HG03159 (cell line): Measurements from ENCODE around the gene OTUB1.

Source experiments
- ATAC-seq: cut with Tn5 transposase; IDR thresholded peaks from one replicate; pipeline ENCODE4 v1.9.1; 2021; ENCODE audit warnings: mild to moderate bottlenecking, moderate library complexity; ENCODE audit not compliant: unreplicated experiment

OTUB1 gene

DNA sequence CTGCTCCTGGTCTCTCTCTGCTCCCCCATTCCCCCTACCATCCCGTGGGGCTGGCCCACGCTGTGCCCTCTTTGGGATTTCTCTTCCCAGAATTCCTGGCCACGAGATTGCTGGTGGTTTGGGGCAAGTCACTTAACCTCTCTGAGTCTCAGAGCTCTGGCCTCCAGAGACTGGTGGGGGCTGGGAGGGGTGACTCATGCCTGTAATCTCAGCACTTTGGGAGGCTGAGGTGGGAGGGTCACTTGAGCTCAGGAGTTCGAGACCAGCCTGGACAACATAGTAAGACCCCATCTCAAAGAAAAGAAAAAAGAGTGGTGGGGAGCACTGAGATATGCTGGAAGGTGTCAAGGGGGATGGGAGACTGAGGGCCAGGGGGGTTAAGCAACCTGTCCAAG lies 18.3 kb downstream of the OTUB1 start:
- no peak for ATAC-seq

DNA sequence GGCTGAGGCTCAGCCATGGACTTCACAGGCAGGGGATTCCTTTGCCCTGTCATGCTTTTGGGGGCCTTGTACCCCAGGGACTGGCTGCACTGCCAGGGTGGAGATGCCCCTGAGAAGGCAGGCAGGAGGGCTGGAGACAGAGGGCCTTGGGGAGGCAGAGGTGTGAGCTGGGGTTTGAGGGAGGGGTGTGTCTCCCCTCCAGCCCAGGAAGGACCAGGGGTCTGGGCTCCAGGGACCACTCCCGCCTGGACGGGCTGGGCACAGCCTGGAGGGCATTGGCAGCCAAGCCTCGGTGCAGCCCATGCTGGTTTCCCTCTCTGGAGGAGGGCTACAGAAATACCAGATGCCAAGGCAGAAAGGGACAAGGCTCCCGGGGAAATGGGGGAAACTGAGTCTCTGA lies 19.5 kb downstream of the OTUB1 start:
- ATAC-seq, result no peak

DNA sequence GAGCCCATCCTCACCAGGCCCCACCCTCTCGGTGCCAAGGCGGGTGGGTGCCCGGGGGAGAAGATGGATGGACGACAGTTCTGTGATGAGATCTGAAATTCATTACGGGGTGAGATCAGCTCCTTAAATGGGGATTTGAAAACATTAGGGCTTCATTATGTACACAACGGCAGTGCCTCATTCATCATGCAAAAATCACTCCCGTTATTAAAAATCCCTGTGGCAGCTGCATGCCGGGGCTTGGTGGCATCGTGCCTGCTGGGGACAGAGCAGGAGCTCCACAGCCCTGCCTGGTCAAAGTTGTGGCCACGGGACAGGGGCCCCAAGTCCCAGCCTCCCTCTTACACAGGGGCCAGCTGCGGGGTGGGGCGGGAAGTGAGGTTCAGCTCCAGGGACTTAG lies 20.2 kb downstream of the OTUB1 start:
- no peak for ATAC-seq

DNA sequence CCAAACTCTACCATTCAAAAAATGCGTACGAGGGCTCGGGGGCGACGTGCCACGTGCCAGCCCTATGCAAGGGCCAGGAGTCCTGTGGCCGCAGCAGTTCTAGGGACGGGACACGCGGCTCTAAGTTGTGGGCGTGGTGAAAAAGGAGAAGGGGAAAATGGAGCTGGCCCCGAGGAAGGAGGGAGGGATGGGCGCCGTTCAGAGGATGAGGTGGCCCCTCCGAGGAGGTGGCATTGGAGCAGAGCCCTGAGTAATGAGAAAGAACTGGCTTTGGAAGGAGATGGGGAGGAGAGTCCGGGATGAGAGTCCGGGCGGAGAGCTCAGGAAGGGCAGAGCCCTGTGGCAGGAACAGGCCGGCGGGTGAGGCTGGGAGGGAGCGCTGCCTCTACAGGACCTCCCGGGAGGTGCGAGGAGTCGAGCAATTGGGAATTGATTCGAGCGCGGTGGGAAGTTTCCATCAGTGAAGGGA lies 21.0 kb downstream of the OTUB1 start:
- no peak for ATAC-seq

DNA sequence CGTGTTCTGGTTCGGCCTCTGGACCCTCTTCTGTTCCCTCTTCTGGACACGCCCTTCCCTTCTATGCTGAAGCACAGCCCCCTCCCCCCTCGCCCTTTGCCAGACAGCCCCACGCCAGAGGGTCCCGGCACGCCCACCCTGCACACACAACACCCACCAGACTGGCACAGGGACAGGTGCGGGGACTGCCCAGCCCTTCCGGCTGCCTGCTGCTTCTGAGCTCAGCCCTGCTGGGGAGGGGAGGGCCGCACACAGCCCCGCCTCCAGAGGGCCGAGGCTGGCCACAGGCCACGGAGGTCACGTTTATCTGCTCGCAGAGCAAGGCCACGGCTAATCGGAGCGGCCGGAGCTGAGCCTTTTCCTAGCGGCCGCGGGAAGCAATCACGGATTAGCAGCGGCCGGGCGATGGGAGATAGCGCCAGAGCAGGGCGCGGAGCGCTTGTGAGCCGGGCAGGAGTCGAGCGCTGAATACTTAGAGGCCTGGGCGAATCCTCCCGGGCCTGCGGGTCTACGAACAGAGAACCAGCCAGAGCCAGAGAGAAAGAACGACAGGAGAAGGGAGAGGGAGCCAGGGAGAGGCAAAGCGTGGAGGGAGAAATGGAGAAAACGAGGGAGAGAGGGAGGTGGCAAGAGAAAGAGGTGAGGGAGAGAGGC lies 21.5 kb downstream of the OTUB1 start:
- no peak for ATAC-seq

DNA sequence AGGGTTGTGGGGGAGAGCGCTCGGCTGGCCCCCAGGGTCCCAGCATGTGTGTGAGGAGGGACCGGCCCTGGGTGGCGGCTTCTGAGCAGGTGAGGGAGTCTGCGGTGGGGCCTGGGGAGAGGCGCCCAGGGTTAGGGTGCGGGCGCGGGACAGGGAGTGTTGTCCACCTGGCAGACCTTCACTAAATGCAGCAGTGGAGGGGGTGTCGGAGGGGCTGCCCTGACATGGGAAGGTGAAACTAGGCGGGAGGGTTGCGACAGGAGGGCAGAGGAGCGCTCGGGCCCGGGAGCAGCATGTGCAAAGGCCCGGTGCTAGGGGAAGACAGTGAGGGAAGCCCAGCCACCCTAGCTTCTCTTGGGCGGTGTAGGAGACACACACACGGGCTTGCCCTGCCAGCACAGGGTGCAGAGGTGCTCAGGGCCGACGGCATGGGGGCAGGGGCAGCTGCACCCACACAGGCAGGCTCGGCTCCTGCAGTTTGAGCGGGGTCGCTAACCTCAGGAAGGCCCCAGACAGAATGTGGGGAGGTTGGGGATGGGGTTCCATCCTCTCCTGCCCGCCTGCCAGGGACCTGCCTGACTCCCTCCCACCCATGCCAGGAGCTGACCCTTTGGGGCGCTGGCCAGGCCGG lies 22.2 kb downstream of the OTUB1 start:
- no peak for ATAC-seq

DNA sequence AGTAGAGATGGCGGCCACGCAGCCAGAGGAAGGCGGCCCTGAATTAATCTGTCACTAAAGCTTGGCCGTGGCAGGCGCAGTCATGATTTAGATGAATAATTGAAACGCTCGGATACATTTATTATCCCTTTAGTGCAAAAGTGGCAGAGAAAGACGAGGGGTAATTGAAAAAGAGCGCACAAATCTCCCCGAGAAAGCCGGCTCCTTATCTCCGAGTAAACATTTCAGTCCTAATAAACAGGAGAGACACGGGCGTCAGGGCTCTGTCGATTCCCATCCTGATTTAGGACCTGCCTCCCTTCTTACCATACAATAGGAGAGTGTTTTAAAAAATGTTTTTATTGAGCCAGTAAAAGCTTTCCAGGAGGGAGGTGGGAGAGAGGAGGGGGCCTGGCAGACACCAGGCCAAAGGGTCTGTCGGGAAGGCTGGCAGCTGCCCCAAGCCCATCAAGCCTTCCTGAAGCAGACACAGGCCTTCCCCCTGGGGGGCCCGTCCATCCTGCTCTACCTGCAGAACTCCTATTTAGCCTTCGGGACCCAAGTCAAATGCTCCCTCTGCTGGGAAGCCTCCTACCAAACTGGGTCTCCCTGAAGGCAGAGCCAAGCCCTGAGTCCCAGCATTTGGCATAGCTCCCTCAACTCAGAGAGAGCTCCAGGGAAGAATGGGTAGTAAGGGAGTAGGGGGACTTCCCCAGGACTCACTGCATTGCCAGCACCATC lies 22.8 kb downstream of the OTUB1 start:
- ATAC-seq, result no peak

DNA sequence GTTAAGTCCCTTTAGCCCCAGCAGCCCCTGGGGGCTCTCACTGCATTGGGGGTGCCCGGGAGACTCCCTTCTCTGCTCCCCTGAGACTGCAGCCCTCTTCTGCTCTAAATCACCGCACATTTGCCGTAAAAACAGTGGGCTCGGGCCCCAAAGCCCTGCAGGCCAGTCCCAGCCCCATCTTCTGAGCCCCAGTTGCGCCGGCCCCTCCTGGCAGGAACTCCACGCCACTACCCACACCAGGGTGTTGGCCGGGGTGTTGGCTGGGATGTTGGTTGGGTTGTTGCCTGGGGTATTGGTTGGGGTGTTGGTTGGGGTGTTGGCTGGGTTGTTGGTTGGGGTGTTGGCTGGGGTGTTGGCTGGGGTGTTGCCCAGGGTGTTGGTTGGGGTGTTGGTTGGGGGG lies 23.5 kb downstream of the OTUB1 start:
- no peak for ATAC-seq

DNA sequence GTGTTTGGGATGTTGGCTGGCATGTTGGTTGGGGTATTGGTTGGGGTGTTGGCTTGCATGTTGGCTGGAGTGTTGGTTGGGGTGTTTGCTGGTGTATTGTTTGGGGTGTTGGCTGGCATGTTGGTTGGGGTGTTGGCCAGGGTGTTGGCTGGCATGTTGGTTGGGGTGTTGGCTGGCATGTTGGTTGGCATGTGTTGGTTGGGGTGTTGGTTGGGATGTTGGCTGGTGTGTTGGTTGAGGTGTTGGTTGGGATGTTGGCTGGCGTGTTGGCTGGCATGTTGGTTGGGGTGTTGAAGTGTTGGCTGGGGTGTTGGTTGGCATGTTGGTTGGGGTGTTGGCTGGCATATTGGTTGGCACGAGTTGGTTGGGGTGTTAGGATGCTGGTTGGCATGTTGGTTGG lies 24.5 kb downstream of the OTUB1 start:
- ATAC-seq, result no peak

DNA sequence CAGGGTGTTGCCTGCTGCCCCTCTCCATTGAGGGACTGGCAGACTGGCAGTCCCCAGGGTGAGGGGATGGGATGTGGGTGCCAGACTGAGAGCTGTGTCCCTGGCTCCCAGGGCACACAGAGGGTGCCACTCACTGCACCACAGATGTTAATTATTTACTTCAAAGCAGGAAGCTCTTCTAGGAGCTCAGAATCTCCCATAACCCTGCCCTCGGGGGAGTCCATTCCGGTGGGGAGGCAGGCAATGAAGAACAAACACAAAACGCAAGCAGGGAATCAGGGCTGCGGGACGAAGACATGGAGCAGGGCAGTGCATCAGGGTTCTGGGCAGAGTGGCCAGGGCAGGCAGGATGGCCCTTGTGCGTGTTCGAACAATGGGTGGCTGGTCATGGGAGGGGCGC lies 25.1 kb downstream of the OTUB1 start:
- ATAC-seq, result no peak

DNA sequence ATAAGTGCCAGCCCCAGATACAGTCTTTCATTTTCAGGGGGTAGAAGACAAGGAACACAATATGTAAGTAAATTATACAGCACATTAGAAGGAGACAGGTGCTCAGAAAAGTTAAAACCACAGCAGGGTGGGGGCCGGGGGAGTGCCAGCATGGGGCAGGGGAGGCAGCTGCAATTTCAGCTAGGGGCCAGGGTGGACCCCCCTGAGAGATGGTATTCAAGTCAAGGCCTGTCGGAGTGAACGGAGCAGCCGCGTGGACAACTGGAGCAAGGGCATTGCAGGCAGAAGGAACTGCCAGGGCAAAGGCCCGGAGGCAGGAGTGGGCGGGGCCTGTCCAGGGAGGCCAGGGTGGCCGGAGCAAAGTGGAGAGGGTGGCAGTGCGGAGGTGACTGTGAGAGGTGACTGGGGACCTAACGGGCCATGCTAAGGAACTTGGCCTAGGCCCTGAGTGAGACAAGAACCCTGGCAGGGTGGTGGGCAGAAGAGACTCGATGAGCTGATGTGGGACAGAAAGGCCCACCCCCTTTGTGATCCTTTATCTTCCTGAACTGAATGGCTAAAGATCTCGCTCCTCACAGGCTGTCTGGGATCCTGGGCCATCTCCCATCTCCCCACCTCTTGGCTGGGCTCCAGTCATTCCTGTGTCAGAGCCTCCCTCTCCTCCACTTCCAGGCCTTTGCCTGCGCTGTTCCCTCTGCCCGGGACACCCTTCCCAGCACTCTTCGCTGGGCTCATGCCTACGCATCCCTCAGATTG lies 27.1 kb downstream of the OTUB1 start:
- ATAC-seq, result no peak

DNA sequence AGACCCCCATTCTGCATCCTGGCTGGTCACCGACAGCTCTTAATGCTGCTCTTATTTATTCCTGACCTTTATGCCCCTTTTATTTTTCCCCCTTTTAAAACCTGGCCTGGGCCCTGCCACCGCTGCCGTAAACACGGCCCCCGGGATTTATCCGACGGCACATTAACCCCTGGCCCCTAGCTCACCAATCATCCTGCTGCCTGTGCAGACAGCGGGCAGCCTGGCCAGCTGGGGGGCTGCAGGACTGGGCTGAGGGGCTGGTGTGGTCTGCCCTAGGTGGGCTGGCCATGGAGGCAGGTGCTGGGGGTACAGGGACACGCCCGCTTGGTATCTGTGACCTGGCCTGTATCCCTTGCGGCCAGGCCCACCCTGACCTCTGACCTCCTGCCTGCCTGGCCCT lies 28.1 kb downstream of the OTUB1 start:
- no peak for ATAC-seq

DNA sequence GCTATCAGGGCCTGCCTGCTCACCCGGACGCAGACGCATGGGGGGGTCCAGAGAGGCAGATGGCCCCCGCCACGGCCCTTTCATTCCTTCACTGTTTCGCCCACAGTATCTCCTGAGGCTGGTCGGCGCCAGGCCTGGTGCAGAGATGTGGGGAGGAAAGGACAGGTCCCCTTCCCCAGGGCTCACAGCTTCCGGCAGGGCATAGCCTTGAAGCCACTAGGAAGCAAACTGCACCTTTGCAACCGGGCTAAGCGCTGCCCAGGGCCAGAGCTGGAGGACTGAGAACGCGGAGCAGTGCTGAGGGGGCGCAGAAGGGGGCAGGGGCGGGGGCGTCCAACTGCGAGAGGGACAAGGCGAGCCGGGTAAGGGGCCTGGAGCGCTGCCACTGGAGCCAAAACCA lies 29.3 kb downstream of the OTUB1 start:
- no peak for ATAC-seq

DNA sequence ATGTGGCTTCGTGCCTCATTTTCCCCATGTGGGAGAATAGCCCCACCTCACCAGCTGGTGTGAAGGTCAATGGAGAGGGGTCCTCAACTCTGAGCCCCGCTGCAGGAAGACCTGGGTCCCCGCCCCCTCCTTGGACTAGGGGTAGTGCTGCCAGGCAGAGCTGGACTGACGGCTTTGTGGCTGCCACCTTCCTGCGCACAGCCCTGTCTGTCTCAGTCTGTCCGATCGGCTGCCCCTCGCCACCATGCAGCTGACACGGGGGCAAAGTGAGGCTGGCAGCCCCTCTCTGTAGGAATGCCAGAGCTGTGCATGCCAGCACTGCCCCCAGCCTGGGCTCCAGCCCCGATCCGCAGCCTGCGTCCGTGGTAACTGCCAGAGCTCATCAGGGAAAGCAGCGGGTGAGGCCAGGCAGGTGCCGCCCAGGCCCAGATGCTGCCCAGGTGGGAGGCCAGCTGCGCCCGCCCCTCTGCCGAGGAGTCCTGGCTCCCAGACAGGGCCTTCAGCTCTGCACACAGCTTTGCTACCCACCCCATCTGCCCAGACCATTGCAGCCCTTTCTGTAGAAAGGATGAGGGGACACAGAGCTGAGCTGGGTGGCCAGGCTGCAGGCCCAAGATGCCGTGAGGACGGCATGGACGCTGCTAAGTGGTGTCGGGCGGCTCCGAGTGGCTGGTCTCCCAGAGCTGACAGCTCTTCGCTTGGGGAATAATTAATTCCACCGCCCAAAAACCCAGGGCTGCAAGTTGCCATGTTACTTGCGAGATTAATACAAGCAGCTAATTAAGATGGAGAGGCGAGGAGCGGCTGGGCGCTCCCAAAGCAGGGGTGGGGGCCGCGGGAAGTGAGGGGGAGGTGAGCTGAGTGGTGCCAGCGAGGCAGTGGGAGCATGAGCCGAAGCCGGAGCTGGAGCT lies 30.0 kb downstream of the OTUB1 start:
- ATAC-seq, result no peak

DNA sequence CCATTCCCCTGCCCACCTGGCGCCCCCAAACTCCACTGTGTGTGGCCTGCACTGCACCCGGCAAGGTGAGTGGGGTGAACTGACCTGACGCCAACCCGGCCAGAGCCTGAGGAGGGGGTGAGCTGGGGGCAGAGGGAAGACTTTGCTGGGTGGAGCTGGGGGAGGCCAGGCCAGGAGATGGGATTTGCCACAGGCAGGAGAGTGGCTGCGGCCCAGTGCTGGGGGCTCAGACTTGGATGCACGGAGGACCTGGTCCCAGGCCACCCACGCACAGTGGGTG lies 31.6 kb downstream of the OTUB1 start:
- ATAC-seq, result no peak

DNA sequence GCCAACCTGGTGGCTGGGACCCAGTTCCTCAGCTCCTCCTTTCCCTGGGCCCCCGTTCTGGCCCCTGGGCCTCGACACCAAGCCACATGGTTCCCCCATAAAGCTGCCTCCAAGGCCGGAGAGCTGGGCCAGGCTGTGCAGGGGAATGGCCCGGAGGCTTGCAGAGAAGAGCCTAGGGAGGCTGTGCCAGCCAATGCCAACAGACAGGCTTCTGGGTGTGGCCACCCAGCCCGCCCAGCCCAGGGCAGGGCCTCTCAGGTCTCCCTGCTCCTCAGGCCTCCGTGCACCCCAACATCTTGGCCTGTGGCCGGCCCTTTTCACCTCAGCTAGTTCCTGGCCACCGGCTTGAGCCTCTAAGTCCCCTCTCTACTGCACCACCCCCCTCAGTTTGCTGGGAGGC lies 32.1 kb downstream of the OTUB1 start:
- no peak for ATAC-seq

DNA sequence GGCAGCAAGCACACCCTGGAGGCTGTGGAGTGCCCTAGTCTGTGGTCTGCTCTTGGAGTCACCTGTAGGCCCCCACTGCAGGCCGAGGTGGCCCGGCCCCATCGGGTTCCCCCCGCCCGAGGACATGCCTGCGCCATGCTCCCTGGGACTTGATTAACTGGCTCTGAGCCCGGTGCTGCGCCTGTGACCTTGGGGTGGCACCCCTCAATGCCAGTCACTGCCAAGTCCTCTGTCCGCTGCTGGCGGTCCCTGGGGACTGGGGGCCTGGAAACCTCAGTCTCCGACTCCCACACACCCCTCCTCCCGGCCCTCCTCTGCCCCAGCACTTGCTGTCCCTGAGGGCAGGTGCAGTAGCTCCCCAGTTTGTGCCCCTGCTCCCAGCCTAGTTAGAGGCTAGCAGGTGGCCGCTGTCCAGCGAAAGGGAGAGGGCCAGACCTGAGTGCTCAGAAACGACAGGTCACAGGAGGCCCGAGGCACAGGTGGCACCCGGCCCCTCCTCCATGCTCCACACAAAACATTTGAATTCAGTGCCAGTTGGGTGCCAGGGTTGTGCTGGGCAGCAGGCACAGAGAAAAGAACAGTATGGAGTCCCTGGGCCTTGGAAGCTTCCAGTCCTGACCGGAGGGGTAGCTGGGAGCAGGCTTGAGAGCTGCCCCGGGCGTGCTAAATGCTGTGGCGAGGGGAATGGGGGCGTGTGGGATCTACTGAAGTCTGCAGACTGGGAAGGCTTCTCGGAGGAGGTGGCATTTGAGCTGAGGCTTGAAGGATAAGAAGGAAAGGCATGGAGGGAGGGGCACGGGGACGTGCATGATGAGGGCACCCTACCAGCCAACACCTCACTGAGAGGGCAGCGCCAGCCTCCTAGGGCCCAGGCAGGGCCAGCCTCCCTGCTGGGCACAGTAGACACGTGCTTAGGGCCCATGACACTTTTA lies 33.1 kb downstream of the OTUB1 start:
- no peak for ATAC-seq

DNA sequence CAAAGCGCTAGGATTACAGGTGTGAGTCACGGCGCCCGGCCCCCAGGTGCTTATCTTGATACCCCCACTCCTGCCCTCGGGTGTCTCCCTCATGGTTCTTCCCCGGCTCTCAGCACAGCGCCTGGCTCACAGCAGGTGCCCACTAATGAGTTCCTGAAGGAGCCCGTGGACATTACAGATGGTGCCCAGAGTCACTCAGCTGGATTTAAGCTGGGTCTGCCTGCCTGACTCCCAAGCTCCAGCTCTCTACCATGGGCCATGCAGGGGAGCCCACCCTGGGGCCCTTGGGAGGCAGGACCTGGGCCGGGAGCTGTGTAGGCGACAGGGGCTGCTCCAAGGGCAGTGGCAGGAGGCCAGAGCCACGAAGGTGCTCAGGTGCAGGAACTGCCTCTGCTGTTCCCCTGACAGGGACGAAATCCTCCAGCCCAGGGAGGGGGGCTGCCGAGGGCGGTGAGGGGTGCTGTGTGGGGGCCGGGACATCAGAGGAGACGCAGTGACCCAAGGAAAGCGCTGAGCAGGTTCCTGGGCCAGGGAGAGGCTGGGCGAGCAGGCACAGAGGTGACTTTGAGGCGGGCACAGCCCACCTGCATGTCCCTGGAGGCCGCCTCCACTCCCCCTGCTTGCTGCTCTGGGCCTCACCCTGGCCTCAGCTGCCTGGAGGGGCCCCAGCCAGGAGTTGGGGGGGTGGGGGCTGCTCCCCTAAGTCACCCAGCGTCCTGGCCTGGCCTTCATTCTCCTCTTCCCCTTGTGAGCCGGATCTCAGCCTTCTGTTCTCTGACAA lies 34.9 kb downstream of the OTUB1 start:
- no peak for ATAC-seq

DNA sequence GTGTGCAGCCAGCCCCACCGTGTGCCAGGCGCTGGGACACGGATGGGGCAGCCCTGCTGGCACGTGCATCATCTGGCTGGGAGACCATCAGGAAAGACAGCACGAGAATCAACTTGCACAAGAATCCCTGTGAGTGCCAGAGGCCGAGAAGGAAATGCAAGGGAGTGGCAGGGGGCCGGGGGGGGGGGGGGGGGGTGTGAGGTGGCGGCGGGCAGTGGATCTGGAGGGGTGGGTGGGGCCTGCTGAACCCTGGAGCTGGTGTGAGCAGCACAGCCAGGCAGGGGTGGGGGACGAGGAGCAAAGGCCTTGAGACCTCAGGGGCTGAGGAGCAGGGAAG lies 35.5 kb downstream of the OTUB1 start:
- ATAC-seq, result no peak
